ENCODE data around the gene SRM.
"Not testable (repeated sequence)": the region's sequence is repeated elsewhere in the genome, so short reads cannot be mapped to it uniquely, and the experiment has no call there.

The SRM gene

DNA sequence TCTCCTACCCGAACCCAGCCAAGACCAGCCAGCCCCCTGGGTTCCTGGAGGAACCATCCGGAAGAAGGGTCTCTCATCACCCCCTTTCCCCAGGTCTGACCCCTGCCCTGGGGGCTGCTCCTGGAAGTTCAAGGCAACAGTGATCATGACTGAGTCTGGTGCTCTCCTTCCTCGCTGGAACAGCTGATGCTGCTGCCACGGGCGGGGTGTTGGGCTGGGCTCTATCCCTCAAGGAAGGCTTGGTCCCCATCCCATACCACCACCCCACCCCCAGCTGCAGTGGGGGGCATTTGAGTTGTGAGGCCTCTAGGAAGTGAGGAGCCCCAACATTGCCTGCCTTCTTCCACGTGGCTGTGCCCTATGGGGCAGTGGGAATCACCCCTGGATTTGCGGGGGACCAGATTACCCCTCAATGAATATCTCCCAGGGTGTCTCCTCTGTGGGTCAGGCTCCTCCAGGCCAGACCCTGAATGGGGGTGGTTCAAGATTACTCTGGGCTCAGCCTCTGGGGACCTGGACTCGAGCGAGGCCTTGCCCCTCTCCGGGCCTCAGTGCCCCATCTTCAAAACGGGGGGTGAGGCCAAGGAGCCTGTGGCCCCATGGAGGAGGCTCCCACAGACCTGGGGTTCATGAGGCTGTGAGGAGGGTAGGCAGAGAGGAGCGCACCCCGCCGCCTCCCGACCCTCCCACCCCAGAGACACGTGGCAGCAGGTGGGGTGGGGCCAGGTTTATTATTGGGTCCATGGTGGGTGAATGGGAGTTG, 15.6 kb downstream of the SRM start:
- DNase-seq = no peak

DNA sequence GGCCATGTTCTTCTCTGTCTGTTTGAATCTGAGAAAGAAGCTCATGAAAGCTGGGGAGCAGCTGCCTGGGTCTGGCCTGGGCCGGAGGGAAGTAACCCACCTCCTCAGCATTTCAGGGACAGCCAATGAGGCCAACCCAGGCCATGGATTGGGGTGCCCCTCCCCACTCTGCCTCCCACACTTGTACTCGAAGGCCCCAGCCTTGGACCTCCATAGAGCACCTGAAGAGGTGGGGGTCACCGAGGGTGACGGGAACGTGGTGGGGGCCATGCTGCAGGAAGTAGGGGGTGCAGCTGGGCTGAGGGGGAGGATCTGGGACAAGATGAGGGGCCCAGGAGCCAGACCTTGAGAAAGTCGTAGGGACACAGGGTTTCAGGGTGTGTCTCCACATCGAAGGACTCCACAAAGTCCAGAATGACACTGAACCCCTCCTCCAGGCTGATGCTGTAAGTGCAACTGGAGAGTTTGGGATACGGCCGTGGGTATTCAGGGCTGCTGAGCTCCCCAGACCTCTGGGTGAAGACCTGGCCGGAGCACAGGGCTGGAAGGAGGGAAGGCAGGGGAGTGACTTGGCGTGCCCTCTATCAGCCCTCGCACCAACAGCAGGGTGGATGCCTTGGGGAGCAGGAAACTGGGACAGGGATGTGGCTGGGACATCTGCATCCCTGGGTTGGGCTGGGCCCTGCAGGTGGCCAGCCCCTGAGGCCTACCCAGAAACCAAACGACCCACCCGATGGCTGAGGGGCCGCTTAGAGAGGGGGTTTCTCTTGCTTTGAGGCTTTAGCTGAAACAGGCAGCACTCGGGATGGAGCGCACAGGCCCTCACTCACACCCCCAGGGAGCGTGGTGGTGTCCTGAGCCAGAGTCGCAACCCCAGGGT, 16.6 kb downstream of the SRM start:
- no peak for DNase-seq

DNA sequence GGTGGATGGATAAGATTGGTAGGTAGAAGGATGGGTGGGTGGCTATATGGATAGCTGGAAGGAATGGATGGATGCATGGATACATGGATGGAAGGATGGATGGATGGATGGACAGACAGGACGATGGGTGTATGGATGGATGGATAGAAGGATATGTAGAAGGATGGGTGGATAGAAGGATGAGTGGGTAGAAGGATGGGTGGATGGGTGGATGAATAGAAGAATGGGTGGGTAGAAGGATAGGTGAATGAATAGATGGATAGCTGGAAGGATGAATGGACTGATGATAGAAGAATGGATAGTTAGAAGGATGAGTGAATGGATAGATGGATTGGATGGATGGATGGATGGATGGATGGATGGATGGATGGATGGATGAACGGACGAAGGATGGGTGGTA, 17.8 kb downstream of the SRM start:
- DNase-seq = no peak

DNA sequence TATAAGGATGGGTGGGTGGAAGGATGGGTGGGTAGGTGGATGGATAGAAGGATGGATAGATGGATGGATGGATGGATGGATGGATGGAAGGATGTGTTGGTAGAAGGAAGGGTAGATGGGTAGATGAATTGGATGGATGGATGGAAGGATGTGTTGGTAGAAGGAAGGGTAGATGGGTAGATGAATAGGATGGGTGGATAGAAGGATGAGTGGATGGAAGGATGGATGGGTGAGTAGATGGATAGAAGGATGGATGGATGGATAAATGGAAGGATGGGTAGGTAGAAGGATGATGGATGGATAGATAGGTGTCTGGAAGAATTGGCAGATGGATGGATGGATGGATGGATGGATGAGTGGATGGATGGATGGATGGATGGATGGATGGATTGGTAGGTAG, 18.8 kb downstream of the SRM start:
- DNase-seq = no peak

DNA sequence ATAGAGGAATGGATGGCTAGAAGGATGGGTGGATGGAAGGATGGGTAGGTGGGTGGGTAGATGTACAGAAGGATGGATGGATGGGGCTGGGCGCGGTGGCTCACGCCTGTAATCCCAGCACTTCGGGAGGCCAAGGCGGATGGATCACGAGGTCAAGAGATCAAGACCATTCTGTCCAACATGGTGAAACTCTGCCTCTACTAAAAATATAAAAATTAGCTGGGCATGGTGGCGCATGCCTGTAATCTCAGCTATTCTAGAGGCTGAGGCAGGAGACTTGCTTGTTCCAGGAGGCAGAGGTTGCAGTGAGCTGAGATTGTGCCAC, 19.8 kb downstream of the SRM start:
- DNase-seq = not testable (repeated sequence)

DNA sequence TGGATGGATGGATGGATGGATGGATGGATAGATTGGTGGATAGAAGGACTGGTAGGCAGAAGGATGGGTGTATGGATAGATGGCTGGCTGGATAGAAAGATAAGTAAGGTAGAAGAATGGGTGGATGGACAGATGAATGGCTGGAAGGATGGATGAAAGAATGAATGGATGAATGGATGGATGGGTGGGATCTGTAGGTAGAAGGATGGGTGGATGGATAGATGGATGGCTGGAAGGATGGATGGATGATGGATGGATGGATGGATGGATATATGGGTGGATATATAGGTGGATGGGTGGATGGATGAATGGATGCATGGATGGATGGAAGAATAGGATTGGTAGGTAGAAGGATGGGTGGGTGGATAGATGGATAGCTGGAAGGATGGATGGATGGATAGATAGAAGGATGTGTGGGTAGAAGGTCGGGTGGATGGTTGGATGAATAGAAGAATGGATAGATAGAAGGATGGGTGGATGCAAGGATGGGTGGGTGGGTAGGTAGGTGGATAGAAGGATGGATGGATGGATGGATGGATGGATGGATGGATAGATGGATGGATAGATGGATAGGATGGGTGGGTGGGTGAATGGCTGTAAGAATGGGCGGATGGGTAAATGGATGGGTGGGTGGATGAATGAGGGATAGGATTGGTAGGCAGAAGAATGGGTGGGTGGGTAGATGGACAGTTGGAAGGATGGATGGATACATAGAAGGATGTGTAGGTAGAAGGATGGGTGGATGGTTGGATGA, 20.3 kb downstream of the SRM start:
- DNase-seq = no peak

DNA sequence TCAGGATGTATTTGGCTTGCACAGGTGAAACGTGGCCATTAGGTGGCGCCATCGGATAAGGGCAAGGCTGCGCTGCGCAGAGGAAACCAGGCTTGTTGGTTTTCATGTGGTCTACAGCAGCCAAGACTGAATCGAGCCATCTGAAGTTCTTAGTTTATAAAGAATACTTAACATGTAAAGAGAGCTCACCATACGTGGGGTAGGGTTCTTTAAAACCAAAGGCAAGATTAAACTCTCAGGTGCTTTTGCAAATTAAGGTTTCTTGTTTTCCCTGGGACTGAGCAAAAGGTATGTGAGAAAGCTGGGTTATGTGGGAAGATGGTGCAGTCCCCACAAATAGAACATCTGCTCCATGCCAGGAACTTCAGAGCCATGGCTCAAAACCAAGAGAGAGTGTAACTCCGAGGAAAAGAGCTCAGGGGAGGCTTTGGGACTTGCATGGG, 22.1 kb downstream of the SRM start:
- DNase-seq = peak; percentile 91

DNA sequence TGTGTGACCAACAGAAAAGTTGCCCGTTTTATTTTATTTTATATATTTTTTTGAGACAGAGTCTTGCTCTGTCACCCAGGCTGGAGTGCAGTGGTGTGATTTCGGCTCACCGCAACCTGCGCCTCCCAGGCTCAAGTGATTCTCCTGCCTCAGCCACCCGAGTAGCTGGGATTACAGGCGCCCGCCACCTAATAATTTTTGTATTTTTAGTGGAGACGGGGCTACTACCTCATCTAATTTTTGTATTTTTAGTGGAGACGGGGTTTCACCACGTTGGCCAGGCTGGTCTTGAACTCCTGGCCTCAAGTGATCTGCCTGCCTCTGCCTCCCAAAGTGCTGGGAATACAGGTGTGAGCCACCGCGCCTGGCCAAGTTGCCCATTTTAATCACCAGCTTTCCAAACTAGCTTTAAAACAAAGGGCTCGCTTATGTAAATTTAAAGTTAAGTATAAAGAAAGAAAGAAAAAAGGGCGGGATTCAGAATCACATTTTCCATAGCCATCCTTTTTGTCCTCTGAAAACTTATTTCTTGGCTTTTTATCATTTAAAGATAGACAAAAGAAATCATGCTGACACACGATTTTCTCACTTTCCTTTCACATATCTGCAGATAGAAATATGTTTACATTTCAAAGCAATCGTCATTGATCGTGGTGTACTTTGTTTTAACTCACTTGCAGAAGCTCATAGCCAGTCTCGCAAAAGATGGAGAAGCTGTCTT, 22.6 kb downstream of the SRM start:
- DNase-seq = not testable (repeated sequence)

DNA sequence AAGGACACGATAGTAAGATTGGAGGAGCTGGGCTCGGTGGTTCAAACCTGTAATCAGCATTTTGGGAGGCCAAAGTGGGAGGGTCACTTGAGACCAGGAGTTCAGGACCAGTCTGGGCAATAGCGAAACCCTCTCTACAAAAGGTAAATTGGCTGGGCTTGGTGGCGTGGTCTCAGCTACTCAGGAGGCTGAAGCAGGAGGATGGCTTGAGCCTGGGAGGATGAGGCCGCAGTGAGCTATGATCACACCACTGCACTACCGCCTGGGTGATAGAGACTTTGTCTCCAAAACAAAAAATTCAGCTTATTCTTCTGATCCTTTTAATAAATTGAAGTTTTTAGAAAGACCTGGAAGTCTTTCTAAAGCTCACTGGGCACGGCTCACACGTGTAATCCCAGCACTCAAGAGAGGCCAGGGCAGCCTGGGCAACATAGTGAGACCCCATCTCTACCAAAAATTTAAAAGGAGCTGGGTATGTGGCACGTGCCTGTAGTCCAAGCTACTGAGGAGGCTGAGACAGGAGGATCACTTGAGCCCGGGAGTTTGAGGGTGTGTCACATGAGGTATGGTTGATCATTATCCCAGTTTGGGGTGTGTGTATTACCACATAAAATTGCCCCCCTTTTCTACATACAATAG, 28.1 kb downstream of the SRM start:
- DNase-seq = no peak

DNA sequence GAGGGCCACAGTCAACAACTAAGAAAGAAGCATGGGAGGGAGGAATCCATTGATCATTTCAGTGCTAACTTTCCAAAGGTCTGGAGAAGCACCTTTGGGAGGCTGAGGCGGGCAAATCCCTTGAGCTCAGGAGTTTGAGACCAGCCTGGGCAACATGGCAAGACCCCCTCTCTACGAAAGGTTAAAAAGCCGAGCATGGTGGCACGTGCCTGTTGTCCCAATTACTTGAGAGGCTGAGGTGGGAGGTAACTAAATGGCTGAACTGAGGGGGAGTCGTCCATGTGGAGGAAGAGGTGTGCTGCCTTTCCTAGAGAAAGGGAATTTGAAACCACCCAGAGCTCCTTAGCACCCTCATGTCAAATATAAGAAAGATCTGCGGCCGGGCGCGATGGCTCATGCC, 29.0 kb downstream of the SRM start:
- DNase-seq = no peak

DNA sequence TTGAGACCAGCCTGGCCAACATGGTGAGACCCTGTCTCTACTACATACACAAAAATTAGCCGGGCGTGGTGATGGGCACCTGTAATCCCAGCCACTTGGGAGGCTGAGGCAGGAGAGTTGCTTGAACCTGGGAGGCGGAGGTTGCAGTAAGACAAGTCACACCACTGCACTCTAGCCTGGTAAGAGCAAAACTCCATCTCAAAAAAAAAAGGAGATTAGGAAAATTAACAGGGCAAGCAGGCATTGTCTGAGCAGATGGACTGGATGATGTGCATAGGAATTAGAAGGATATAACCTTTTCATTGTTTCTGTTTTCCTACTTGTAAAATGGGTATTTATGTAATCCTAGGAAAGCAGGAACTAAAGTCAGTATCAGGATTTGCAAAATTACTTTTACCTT, 31.8 kb downstream of the SRM start:
- DNase-seq = no peak

DNA sequence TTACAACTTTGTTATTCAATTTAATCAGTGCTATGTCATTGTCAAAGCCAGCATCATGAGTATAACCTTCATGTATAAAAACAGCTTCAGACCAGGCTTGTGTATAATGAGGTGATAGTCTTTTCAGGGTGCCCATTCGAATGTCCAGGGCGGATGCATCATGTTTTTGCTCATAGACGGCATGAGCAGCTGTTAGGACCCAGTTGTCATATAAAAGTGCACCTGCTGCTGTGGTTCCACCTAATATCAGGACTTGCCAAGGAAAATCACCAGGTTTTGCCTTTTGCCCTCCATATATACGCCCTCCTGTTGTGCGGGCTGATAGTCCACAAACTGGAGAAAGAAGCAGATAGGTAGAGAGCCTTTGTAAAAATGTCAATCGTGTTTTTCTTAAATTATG, 32.5 kb downstream of the SRM start:
- no peak for DNase-seq

DNA sequence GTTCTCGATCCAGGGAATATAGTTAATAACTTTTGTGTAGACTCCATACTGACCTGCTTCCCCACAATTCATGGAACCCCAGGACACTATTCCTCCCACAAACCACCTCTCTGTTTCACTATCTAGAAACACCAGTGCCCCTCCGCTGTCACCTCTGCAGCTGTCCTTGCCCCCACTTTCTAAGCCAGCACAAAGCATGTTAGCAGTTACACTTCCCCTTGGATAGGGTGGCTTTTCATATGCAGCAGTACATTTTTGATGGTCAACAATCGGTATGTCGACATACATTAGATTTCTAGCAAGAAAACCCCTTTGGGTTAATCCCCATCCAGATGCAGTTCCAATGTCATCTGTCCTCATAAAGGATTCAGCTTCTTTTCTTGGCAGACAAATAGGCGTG, 32.9 kb downstream of the SRM start:
- no peak for DNase-seq

DNA sequence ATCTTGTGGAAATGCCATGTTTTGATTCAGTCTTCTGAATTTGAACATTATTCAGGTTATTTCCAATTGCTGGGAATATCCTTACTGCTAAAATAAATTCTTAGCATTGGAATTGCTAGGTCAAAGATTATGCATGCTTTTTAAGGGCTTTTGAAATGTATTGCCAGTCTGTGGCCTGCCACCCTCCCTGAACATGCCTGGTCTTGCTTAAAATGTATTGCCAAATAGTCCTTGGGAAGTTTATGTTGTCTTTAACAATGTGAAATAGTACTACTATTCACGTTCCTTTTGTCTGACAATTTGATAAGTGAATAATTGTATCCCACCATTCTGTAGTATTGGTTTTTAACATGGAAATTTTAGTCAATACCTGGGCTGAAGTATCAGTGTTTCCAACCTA, 33.8 kb downstream of the SRM start:
- no peak for DNase-seq

DNA sequence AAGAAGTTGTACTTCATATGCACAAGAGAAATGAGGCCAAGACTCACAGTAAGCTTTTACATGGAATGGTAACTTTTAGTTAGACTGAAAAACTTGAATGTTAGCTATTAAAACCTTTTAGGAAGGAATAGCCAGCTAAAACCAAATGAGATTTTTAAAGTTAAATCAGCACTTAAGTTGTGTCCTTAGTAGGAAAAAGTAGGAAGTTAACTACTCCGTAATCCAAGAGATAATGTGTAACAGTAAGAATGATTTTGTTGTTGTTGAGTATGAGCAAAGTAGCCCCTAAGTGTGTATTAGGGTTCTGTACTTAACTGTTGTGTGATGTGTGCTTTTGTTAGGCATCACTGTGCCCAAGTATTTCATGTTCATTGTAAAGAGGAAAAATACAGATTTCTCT, 34.2 kb downstream of the SRM start:
- no peak for DNase-seq

DNA sequence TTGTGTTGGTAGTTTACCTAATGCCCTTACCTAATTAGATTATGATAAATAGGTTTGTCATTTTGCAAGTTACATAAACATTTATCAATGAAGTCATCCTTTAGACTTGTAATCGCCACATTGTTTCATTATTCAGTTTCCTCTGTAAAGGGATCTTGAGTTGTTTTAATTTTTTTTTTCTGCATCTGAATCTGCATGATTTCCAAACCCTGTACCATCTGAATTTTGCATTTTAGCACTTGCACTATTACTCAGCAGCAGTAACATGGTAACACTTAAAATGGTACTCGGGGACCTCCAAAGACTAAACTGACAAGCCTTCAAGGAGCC, 35.0 kb downstream of the SRM start:
- DNase-seq = no peak

DNA sequence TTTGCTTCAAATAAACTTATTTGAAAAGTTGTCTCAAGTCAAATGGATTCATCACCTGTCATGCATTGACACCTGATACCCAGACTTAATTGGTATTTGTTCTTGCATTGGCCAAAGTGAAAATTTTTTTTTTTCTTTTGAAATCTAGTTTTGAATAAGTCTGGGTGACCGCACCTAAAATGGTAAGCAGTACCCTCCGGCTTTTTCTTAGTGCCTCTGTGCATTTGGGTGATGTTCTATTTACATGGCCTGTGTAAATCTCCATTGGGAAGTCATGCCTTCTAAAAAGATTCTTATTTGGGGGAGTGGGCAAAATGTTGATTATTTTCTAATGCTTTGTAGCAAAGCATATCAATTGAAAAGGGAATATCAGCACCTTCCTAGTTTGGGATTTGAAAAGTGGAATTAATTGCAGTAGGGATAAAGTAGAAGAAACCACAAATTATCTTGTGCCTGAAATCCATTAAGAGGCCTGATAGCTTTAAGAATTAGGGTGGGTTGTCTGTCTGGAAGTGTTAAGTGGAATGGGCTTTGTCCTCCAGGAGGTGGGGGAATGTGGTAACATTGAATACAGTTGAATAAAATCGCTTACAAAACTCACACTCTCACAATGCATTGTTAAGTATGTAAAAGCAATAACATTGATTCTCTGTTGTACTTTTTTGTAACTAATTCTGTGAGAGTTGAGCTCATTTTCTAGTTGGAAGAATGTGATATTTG, 35.5 kb downstream of the SRM start:
- no peak for DNase-seq

DNA sequence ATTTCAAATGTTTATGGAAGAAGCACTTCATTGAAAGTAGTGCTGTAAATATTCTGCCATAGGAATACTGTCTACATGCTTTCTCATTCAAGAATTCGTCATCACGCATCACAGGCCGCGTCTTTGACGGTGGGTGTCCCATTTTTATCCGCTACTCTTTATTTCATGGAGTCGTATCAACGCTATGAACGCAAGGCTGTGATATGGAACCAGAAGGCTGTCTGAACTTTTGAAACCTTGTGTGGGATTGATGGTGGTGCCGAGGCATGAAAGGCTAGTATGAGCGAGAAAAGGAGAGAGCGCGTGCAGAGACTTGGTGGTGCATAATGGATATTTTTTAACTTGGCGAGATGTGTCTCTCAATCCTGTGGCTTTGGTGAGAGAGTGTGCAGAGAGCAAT, 36.6 kb downstream of the SRM start:
- no peak for DNase-seq

DNA sequence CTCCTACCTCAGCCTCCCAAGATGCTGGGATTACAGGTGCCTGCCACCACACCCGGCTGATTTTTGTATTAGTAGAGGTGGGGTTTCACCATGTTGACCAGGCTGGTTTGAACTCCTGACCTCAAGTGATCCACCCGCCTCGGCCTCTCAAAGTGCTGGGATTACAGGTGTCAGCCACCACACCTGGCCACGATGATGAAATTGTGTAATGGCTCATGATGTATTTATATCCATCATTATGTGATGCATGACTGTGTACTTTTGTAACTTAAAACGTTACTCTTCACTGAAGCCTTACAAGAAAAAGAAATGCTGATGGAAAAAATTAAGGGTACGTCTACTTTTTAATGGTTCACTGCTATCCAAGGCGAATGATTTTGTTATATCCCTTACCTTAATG, 39.8 kb downstream of the SRM start:
- DNase-seq = no peak

DNA sequence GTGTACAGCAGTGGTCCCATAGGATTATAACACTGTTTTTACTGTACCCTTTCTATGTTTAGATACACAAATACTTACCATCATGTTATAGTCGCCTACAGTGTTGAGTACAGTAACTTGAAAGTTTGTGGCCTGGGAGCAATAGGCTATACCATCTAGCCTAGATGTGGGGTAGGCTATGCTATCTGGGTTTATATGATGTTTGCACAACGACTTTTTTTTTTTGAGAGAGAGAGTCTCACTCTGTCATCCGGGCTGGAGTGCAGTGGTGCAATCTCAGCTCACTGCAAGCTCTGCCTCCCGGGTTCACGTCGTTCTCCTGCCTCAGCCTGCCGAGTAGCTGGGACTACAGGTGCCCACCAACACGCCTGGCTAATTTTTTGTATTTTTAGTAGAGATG, 40.5 kb downstream of the SRM start:
- DNase-seq = not testable (repeated sequence)

DNA sequence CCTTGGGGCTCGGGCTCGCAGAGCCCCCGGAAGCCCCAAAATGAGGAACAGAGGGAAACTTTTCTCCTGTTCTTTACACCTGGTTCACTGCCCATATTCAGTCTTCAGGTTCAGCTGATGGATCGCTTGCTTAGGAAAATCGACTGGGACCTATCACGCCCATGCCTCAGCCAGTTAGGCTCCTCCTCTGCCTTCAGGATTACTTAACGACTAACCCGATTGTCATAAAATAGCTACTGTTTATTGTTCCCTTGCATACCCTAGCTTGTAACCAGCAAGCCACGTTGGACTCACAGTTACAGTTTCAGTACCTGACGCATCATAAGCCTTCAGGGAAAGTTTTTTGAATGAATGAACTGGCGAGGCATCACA, 46.7 kb downstream of the SRM start:
- DNase-seq = no peak

Measured in activated CD4-positive, alpha-beta T cell treated with anti-CD3 and anti-CD28 coated beads, Interleukin-2, amount 50 U/mL, for 48 hours (primary cell).